ENCODE data around the gene SLCO1B1. TPM values are rescaled to one million over a fixed set of nuclear protein-coding genes. Genes with fewer than 3 reads are reported as not detected.

The SLCO1B1 gene
- total and polyA plus RNA-seq, 10 of the 15 experiments (the other 5 are each of a cell fraction or from before 2014, with no cell fraction given), result 0.15 TPM; not detected in 9

DNA sequence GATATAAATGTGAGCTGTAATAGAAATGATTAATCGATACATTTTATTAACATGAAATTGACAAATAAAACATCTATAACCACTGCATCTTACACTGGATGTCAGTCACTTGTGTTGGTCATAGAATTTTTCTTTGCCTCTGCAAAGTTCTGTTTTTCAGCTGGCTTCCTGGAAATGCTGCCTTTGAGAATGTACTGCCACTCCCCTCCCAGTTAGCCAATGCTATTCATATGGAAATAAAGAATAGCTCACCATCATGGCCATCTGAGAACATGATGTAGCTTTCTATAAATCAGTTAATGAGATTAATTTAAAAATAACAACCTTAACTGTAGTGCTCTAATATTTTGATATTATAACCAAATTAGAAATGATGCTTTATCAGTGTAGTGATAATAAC, 41.1 kb downstream of the SLCO1B1 start:
- ChIA-PET POLR2A (no interaction called here), SMC1A (ENCODE audit: uncharacterized antibody, unreplicated experiment) (no interaction called here), CTCF (interaction anchor here (1.3 to 4.0 kb wide), 3 partner anchors 11 to 226 kb away, joined by 5 to 26 read pairs (median 16); no protein-coding TSS in a partner anchor), RAD21 (ENCODE audit: unreplicated experiment) (interaction anchor here (1.3 kb wide), 1 partner anchor 9 kb away, joined by 3 read pairs; no protein-coding TSS in a partner anchor)
- no peaks in the 10 kb centered on the region for H3K27me3 ChIP-seq (replicated peaks in 1 of 2; ENCODE audit: control insufficient read depth in 2 of 2, insufficient read depth in 2 of 2, low read length in 1 of 2)
- no peak overlapping the region for H3K9ac ChIP-seq (ENCODE audit: control insufficient read depth, insufficient read depth, low read length)
- no peak for ATAC-seq
- WGBS (ENCODE audit: insufficient coverage, insufficient replicate concordance, low lambda C conversion rate, missing lambda C conversion rate), result 58% methylated on average over 1 of the region's 1 CpG
- H3K36me3 ChIP-seq (ENCODE audit: control insufficient read depth in 2 of 2, insufficient read depth in 2 of 2, low read length in 1 of 2), result no peaks in the 10 kb centered on the region
- no peak overlapping the region for H2AFZ ChIP-seq (ENCODE audit: control insufficient read depth, low read depth, low read length)
- no peak overlapping the region for H3K4me2 ChIP-seq (ENCODE audit: control insufficient read depth, insufficient read depth)
- no peaks in the 10 kb centered on the region for H4K20me1 ChIP-seq (ENCODE audit: control insufficient read depth, insufficient read depth)
- no peaks in the 10 kb centered on the region for H3K79me2 ChIP-seq (ENCODE audit: control insufficient read depth, insufficient read depth, low read length)
- TF ChIP-seq WRNIP1 (IDR thresholded peaks at IDR 0.05; ENCODE audit: borderline replicate concordance, low read depth, low read length) (no peak), SMARCA5 (IDR thresholded peaks at IDR 0.05) (no peak), RB1 (IDR thresholded peaks at IDR 0.05; ENCODE audit: borderline replicate concordance) (no peak), CEBPB (IDR thresholded peaks at IDR 0.05; ENCODE audit: borderline replicate concordance in 1 of 2, low read depth in 2 of 2, low read length in 2 of 2) (no peak), RELA (IDR thresholded peaks at IDR 0.05; ENCODE audit: borderline replicate concordance, partially characterized antibody) (no peak), ZBED1 (IDR thresholded peaks at IDR 0.05; ENCODE audit: borderline replicate concordance) (no peak), MXI1 (IDR thresholded peaks at IDR 0.05; ENCODE audit: low read depth, low read length) (no peak), TCF7 (IDR thresholded peaks at IDR 0.05; ENCODE audit: borderline replicate concordance) (no peak), NR2C1 (IDR thresholded peaks at IDR 0.05) (no peak), MTA3 (IDR thresholded peaks at IDR 0.05; ENCODE audit: borderline replicate concordance, low read length) (no peak), STAT1 (conservative IDR thresholded peaks at IDR 0.05) (no peak), NR2C2 (IDR thresholded peaks at IDR 0.05; ENCODE audit: borderline replicate concordance, control insufficient read depth, insufficient read length, low read depth) (no peak), KDM1A (IDR thresholded peaks at IDR 0.05; ENCODE audit: borderline replicate concordance) (no peak)
- TF ChIP-seq, protein P1, sequence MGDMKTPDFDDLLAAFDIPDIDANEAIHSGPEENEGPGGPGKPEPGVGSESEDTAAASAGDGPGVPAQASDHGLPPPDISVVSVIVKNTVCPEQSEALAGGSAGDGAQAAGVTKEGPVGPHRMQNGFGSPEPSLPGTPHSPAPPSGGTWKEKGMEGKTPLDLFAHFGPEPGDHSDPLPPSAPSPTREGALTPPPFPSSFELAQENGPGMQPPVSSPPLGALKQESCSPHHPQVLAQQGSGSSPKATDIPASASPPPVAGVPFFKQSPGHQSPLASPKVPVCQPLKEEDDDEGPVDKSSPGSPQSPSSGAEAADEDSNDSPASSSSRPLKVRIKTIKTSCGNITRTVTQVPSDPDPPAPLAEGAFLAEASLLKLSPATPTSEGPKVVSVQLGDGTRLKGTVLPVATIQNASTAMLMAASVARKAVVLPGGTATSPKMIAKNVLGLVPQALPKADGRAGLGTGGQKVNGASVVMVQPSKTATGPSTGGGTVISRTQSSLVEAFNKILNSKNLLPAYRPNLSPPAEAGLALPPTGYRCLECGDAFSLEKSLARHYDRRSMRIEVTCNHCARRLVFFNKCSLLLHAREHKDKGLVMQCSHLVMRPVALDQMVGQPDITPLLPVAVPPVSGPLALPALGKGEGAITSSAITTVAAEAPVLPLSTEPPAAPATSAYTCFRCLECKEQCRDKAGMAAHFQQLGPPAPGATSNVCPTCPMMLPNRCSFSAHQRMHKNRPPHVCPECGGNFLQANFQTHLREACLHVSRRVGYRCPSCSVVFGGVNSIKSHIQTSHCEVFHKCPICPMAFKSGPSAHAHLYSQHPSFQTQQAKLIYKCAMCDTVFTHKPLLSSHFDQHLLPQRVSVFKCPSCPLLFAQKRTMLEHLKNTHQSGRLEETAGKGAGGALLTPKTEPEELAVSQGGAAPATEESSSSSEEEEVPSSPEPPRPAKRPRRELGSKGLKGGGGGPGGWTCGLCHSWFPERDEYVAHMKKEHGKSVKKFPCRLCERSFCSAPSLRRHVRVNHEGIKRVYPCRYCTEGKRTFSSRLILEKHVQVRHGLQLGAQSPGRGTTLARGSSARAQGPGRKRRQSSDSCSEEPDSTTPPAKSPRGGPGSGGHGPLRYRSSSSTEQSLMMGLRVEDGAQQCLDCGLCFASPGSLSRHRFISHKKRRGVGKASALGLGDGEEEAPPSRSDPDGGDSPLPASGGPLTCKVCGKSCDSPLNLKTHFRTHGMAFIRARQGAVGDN (IDR thresholded peaks at IDR 0.05), result no peak
- TF ChIP-seq, protein P2, sequence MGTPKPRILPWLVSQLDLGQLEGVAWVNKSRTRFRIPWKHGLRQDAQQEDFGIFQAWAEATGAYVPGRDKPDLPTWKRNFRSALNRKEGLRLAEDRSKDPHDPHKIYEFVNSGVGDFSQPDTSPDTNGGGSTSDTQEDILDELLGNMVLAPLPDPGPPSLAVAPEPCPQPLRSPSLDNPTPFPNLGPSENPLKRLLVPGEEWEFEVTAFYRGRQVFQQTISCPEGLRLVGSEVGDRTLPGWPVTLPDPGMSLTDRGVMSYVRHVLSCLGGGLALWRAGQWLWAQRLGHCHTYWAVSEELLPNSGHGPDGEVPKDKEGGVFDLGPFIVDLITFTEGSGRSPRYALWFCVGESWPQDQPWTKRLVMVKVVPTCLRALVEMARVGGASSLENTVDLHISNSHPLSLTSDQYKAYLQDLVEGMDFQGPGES (IDR thresholded peaks at IDR 0.05), result no peak
- no peaks in the 10 kb centered on the region for H3K9me3 ChIP-seq (replicated peaks; ENCODE audit: control insufficient read depth, insufficient read depth, low read length)
- no TSS peak for BruUV-seq (replicated peaks)
- no peak for DNase-seq (ENCODE audit: low read depth, low spot score)
- no peak overlapping the region for H3K4me3 ChIP-seq
- no peak overlapping the region for H3K27ac ChIP-seq (ENCODE audit: control insufficient read depth, insufficient read depth)
- intact Hi-C loops (cut with micrococcal nuclease; ENCODE audit: unreplicated experiment) (loop anchor here (10.0 kb wide), 1 partner anchor 707 kb away; no protein-coding TSS in a partner anchor), in situ Hi-C loops (cut with MboI) (no loop called here)
- no peak for FAIRE-seq
- H3K4me1 ChIP-seq (ENCODE audit: control insufficient read depth, insufficient read depth, low read length), result no peaks in the 10 kb centered on the region

All from GM12878 (cell line).